GM12873 (cell line): ENCODE data around the gene C4orf50.

ENCODE experiments used
- TF ChIP-seq, protein P1 (sequence below): IDR thresholded peaks from 2 replicates; pipeline ENCODE4 v1.5.1; 2012; ENCODE audit warnings: low read depth, mild to moderate bottlenecking, moderate library complexity, low read length, control low read depth; ENCODE audit not compliant: insufficient read depth; ENCODE audit errors: missing control alignments

The C4orf50 gene

DNA sequence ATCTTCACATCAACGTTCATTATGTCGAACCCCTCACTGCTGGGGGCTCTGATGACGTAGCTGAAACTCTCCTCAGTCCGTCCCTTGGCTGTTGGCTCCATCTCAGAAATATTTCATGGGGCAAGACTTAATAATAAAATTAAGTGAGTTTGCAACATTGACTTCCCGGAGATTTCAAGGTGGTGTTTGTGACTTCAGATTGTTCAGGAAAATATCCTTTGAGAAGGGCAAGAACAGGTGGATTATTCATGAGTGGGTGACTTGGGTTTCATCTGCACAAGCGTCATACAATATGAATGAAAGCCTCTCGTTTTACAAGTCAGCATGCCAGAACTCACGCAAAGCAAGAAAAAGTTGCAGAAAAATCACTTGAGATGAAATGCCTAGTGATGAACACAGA is at the start of gene C4orf50:
Gene C4orf50, minus strand, starts transcription at position 101 of the 400 bp plus-strand sequence.
- TF ChIP-seq, protein P1, sequence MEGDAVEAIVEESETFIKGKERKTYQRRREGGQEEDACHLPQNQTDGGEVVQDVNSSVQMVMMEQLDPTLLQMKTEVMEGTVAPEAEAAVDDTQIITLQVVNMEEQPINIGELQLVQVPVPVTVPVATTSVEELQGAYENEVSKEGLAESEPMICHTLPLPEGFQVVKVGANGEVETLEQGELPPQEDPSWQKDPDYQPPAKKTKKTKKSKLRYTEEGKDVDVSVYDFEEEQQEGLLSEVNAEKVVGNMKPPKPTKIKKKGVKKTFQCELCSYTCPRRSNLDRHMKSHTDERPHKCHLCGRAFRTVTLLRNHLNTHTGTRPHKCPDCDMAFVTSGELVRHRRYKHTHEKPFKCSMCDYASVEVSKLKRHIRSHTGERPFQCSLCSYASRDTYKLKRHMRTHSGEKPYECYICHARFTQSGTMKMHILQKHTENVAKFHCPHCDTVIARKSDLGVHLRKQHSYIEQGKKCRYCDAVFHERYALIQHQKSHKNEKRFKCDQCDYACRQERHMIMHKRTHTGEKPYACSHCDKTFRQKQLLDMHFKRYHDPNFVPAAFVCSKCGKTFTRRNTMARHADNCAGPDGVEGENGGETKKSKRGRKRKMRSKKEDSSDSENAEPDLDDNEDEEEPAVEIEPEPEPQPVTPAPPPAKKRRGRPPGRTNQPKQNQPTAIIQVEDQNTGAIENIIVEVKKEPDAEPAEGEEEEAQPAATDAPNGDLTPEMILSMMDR, result no peak

DNA sequence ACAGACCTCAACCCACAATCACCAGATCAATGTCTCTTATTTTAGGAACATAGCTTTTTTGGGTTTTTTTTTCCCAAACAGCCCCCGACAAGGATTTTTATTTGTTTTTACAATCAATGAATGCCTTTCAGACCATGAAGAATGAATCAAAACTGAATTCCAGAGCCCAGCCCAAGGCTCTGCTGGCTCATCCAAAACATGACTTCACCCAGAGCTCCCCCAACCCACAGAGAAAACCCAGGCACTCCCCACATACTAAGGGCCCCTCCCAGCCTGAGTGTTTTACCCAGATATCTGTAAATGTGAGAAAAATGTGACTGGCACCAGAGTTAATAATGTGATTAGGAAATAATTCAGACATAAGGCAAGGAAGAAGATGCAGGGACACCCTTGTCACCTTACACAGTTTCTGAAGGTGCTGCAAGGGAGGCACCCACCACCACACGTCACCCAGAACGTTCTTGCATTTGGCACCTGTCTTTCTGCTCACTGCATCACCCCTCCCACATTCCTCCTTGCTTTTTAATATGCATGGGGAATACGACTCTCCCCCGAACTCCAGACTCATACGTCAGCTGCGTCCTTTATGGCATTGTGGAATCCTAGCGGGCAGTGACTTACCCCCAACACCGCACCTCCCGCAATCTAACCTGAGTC is 47.8 kb upstream of the C4orf50 start:
- TF ChIP-seq, protein P1, result no peak

DNA sequence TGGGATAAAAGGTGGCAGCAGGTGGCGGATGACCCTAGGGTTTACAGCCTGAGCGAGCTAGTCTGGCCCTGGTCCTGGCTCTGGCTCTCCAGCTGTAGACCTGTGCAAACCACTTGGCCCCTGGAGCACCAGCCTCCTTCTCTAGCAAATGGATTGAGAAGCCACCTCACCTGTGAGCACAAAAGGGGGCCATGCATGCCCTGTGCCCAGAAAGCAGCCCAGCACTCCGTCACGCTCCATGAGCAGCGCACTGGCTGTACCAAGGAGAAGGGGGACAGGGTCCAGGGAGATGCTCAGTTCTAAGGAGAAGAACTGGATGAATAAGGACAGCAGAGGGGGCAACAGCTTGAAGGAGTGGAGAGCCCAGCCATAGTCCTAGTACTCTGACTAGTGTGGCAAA is 46.9 kb upstream of the C4orf50 start:
- TF ChIP-seq, protein P1, result no peak

DNA sequence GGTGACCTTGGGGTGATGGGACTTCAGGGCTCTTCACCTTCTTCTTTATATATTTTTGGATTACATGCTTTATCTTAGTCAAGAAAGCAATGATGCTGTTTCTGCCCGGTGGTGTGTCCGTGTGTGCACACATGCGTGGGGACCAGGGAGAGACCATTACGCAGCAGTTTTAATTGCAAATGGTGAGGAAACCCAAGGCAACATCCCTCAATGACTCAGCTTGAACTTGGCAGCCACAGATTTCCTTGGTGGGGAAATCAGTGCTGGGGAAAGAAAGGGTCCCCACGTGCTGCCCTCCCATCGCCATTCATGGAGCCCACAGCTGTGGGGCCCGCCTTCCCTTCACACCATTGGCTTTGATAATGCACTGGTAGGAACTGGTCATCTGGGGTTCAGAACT is 46.2 kb upstream of the C4orf50 start:
- TF ChIP-seq, protein P1, result no peak

DNA sequence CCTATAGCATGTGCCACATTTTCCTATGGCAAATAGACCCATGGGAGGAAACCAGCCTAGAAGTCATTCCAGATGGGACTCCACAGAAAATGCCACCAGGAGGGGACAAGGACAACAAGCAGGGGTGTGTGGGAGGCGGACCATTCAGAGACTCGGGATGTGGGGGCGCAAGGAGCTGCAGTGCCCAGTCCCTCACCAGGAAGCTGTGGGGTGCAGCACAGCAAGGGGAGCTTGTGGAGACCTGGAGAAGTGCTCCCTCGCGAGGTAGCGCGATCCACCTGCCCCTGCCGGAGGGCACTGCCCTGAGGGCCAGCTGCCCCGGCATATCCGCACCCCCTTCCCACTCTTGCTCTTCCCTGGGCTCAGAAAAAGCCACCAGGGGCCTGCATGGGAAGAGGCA is 45.5 kb upstream of the C4orf50 start:
- TF ChIP-seq, protein P1, result no peak

DNA sequence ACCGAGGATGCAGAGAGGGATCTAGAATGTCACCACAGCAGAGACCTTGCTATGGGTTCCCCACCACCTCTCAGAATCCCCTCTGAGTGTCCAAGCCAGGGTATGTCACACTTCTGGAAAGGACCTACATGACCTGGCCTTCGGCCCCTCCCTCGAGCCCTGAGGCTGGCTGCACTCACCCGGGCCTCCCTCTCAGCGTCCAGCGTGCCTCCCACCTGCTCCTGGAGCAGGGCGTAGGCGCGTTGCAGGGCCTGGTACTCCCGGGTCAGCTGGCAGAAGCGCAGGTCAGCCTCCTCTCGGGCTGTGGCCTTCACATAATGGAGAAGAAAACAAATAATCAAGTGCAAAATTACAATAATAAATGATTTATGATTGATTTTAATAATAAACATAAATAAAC is 43.9 kb upstream of the C4orf50 start:
- TF ChIP-seq, protein P1, result no peak

DNA sequence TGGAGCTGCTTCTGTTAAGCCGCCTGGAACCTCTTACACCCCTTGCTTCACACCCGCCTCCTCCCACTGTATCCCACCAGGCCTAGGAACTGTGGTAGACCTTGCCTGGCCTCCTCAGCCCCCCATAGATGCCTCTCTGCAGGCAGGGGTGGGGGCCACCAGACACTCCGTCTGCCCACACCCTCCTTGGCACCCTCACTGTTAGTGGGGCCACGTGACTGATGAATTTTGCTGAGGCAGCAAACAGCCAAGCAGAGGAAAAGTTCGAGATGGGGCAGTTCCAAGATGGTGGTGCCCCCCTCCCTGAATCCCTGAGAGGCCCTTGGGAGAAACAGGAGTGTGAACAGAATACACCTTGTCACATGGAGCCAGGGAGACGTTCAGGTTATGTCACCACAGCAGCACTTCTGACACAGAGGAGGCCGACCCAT is 41.2 kb upstream of the C4orf50 start:
- TF ChIP-seq, protein P1, result no peak
